Measurements from ENCODE around the gene MYO1H. TPM values are rescaled to one million over a fixed set of nuclear protein-coding genes. Genes with fewer than 3 reads are reported as not detected.

MYO1H gene
- total RNA-seq, 1 experiment from 2014 or later, result not detected

DNA sequence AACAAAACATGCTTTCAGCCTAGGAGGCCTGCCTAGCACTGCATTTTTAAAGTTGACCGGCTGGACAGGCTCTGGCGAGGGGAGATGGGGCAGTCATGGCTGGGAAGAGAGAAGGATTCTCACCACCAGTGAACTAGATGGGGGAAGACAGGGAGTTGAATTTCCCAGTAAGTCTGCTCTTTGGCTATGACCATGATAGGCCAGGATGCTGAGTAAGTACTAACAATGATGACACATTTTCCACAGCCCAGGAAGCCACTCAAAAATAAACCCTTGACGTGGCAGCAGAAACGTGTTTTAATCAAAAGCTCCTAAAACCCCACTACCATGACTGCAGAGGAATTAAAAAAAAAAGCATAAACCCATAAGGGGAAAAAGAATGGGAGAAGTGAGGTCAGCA lies 110.4 kb downstream of the MYO1H start:
- Histone ChIP-seq H3K4me1 (ENCODE audit: control insufficient read depth in 1 of 2, insufficient read depth in 2 of 2, low read length in 2 of 2) (peaks cover 21 to 22% of the 10 kb centered on the region in 2 experiments), H4K20me1 (ENCODE audit: insufficient read depth) (peaks cover 4% of the 10 kb centered on the region; the same call in 1 of the 2 replicates), H3K36me3 (ENCODE audit: control insufficient read depth in 1 of 2, insufficient read depth in 2 of 2, low read length in 2 of 2) (peaks cover 38 to 44% of the 10 kb centered on the region in 2 experiments), H3K27me3 (ENCODE audit: insufficient read depth, low read length) (no peaks in the 10 kb centered on the region), H3K4me3 (replicated peaks in 1 of 2; ENCODE audit: low read depth in 1 of 2, low read length in 2 of 2) (no peak overlapping the region), H3K9ac (ENCODE audit: low read length) (no peak overlapping the region), H3K9me2 (ENCODE audit: insufficient read depth) (no peaks in the 10 kb centered on the region), H2AFZ (ENCODE audit: low read depth, low read length, poor library complexity, severe bottlenecking) (no peak overlapping the region), H3K9me3 (ENCODE audit: control insufficient read depth in 1 of 2, insufficient read depth in 1 of 2, low read depth in 1 of 2, low read length in 2 of 2) (no peaks in the 10 kb centered on the region), H3K27ac (ENCODE audit: low read depth, low read length) (no peak overlapping the region), H3K79me2 (ENCODE audit: insufficient read depth, low read length) (peaks cover 40% of the 10 kb centered on the region), H3K4me2 (ENCODE audit: low read length) (no peak overlapping the region)
- ChIA-PET RAD21 (ENCODE audit: low non-redundant PET in 1 of 2, low total read pairs in 2 of 2, uncharacterized antibody in 2 of 2, unreplicated experiment in 2 of 2) (no interaction called here), CTCF (no interaction called here), POLR2A (no interaction called here)
- ATAC-seq, result no peak
- intact Hi-C loops (cut with micrococcal nuclease), result no loop called here
- TF ChIP-seq POLR2AphosphoS5 (IDR thresholded peaks at IDR 0.05; ENCODE audit: low read depth, low read length) (no peak), YY1 (IDR thresholded peaks at IDR 0.05; ENCODE audit: extremely low read depth, insufficient replicate concordance, low read depth, low read length) (no peak), ZFX (IDR thresholded peaks at IDR 0.05) (no peak), POLR2A (IDR thresholded peaks at IDR 0.05; ENCODE audit: borderline replicate concordance, extremely low read depth, insufficient read depth, insufficient read length) (no peak), EZH2phosphoT487 (IDR thresholded peaks at IDR 0.05; ENCODE audit: borderline replicate concordance) (no peak), TCF7L2 (IDR thresholded peaks at IDR 0.05; ENCODE audit: borderline replicate concordance, extremely low read depth, insufficient read depth, insufficient read length) (no peak), EZH2 (IDR thresholded peaks at IDR 0.05) (no peak), CEBPB (IDR thresholded peaks at IDR 0.05; ENCODE audit: low read depth) (no peak), SP1 (IDR thresholded peaks at IDR 0.05; ENCODE audit: low read depth) (no peak), SRF (IDR thresholded peaks at IDR 0.05; ENCODE audit: low read depth) (no peak), EGR1 (IDR thresholded peaks at IDR 0.05; ENCODE audit: low read depth) (no peak), RAD21 (IDR thresholded peaks at IDR 0.05; ENCODE audit: low read depth) (no peak), ELF1 (IDR thresholded peaks at IDR 0.05; ENCODE audit: borderline replicate concordance, low read depth) (no peak), CBX3 (IDR thresholded peaks at IDR 0.05; ENCODE audit: low read depth) (no peak), FOSL1 (IDR thresholded peaks at IDR 0.05; ENCODE audit: low read depth) (no peak), JUND (IDR thresholded peaks at IDR 0.05) (no peak), SIN3A (IDR thresholded peaks at IDR 0.05; ENCODE audit: low read depth) (no peak)
- TF ChIP-seq, protein P1, sequence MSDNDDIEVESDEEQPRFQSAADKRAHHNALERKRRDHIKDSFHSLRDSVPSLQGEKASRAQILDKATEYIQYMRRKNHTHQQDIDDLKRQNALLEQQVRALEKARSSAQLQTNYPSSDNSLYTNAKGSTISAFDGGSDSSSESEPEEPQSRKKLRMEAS (IDR thresholded peaks at IDR 0.05), result no peak
- TF ChIP-seq, protein P2, sequence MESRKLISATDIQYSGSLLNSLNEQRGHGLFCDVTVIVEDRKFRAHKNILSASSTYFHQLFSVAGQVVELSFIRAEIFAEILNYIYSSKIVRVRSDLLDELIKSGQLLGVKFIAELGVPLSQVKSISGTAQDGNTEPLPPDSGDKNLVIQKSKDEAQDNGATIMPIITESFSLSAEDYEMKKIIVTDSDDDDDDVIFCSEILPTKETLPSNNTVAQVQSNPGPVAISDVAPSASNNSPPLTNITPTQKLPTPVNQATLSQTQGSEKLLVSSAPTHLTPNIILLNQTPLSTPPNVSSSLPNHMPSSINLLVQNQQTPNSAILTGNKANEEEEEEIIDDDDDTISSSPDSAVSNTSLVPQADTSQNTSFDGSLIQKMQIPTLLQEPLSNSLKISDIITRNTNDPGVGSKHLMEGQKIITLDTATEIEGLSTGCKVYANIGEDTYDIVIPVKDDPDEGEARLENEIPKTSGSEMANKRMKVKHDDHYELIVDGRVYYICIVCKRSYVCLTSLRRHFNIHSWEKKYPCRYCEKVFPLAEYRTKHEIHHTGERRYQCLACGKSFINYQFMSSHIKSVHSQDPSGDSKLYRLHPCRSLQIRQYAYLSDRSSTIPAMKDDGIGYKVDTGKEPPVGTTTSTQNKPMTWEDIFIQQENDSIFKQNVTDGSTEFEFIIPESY (IDR thresholded peaks at IDR 0.05; ENCODE audit: extremely low read depth, insufficient replicate concordance, low read length), result no peak
- TF ChIP-seq, protein P3, sequence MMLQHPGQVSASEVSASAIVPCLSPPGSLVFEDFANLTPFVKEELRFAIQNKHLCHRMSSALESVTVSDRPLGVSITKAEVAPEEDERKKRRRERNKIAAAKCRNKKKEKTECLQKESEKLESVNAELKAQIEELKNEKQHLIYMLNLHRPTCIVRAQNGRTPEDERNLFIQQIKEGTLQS (IDR thresholded peaks at IDR 0.05), result no peak
- DNase-seq (ENCODE audit: low read depth, low spot score), result no peak
- BruUV-seq (replicated peaks), result no TSS peak

Measured in HCT116 (cell line).